NB4 (cell line): Measurements from ENCODE around the gene STX1B.
"Not testable (repeated sequence)": the region's sequence is repeated elsewhere in the genome, so short reads cannot be mapped to it uniquely, and the experiment has no call there.

Experiments
- DNase-seq: peaks from one replicate; pipeline ENCODE4 v3.0.0; 2010; ENCODE audit warnings: low read depth
- H3K4me3 ChIP-seq: one replicate; pipeline ENCODE4 v1.5.1; 2011; ENCODE audit warnings: mild to moderate bottlenecking, low read depth, low read length, moderate library complexity
- MYC ChIP-seq: IDR thresholded peaks from 2 replicates; pipeline ENCODE4 v1.6.1; 2011; ENCODE audit warnings: low read depth, low read length
- POLR2A ChIP-seq: IDR thresholded peaks from 2 replicates; pipeline ENCODE4 v1.6.1; 2011; ENCODE audit warnings: mild to moderate bottlenecking; ENCODE audit not compliant: insufficient read length; ENCODE audit errors: extremely low read depth
- TF ChIP-seq, protein P1 (sequence below): IDR thresholded peaks from one replicate; pipeline ENCODE4 v1.5.1; 2012; ENCODE audit warnings: low read depth, low read length
- TF ChIP-seq, protein P2 (sequence below): IDR thresholded peaks from 2 replicates; pipeline ENCODE4 v1.6.1; 2011; ENCODE audit warnings: low read depth, low read length

STX1B gene

DNA sequence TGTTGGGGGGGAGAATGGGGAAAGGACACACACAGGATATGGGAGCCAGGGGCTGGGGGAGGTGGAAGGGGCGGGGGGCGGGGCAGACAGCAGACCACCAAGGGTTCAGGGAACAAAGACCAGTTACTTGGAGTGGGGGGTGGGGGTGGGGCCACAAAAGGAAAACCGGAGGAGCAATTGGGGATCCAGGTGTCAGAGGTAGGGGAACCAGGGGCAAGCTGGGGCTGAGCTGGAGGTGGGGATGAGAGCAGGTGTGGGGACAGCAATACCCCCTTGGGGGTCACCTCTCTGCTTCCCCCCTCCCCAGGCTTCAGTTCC is 62.9 kb downstream of the STX1B start:
- TF ChIP-seq, protein P1, sequence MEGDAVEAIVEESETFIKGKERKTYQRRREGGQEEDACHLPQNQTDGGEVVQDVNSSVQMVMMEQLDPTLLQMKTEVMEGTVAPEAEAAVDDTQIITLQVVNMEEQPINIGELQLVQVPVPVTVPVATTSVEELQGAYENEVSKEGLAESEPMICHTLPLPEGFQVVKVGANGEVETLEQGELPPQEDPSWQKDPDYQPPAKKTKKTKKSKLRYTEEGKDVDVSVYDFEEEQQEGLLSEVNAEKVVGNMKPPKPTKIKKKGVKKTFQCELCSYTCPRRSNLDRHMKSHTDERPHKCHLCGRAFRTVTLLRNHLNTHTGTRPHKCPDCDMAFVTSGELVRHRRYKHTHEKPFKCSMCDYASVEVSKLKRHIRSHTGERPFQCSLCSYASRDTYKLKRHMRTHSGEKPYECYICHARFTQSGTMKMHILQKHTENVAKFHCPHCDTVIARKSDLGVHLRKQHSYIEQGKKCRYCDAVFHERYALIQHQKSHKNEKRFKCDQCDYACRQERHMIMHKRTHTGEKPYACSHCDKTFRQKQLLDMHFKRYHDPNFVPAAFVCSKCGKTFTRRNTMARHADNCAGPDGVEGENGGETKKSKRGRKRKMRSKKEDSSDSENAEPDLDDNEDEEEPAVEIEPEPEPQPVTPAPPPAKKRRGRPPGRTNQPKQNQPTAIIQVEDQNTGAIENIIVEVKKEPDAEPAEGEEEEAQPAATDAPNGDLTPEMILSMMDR = no peak
- TF ChIP-seq POLR2A (no peak), MYC (no peak)
- TF ChIP-seq, protein P2, sequence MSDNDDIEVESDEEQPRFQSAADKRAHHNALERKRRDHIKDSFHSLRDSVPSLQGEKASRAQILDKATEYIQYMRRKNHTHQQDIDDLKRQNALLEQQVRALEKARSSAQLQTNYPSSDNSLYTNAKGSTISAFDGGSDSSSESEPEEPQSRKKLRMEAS = no peak
- no peak overlapping the region for H3K4me3 ChIP-seq
- DNase-seq = no peak

DNA sequence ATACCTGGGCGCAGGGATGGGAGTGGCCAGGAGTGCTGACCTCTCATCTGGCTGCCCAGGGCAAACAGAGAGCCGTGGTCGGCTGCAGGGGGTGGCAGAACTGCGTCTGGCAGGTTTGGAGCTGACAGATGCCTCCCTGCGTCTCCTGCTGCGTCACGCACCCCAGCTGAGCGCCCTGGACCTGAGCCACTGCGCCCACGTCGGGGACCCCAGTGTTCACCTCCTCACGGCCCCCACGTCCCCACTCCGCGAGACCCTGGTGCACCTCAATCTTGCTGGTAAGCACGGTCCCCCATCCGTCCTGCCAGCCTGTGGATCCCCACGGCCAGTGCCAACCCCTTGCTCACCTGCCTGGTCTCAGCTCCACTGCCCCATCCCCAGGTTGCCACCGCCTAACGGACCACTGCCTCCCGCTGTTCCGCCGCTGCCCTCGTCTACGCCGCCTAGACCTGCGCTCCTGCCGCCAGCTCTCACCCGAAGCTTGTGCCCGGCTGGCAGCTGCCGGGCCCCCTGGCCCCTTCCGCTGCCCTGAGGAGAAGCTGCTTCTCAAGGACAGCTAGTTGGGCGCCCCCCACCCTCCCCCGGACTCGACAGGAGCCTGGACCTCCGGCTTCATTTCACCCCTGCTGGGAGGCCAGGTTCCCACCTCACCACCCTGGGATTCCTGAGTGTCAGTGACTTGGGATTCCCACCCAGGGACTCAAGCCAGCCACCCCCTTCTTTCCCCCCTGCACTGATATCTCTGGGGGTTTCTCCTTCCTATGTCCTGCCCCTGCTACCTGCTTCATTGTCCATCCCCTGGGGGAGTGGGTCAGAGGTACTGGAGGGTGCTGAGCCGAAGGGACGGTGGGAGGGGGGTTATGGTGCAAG is 63.5 kb downstream of the STX1B start:
- no peak overlapping the region for H3K4me3 ChIP-seq
- TF ChIP-seq, protein P2 = no peak
- TF ChIP-seq, protein P1 = no peak
- no peak for TF ChIP-seq MYC
- TF ChIP-seq POLR2A = no peak
- DNase-seq = no peak

DNA sequence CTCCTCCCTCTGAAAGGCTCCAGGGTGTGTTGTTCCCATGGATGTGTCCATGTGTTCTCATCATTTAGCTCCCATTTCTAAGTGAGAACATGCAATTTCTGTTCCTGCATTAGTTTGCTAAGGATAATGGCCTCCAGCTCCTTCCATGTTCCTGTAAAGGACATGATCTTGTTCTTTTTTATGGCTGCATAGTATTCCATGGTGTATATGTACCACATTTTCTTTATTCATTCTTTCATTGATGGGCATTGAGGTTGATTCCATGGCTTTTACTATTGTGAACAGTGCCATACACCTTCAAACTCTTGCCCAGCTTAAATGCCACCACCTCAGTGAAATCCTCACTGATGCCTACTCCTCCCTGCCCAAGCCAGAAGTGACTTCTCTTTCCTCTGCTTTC is 66.1 kb downstream of the STX1B start:
- no peak overlapping the region for H3K4me3 ChIP-seq

DNA sequence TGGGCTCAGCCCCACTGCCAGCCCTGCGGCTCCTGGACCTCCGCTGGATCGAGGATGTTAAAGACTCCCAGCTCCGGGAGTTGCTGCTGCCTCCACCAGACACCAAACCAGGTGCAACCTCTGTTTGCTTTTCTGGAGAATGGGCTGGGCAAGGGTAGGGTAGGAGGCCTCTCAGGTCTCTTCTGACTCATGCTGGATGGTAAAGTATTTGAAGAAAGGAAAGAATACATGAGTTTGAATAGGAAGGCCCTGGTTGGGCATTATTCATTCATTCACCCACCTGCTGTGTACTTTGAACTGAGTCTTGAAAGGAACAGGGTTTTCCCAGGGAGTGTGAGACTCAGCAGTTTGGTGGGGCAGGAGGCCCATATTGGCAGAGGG is 68.0 kb downstream of the STX1B start:
- H3K4me3 ChIP-seq = no peak overlapping the region
- TF ChIP-seq, protein P2 = no peak
- DNase-seq = no peak

More for the DNA sequence above, 66.1 kb downstream of the STX1B start:
- DNase-seq = no peak
- TF ChIP-seq, protein P1 = no peak
- TF ChIP-seq, protein P2 = no peak
- no peak for TF ChIP-seq POLR2A
- no peak for TF ChIP-seq MYC

DNA sequence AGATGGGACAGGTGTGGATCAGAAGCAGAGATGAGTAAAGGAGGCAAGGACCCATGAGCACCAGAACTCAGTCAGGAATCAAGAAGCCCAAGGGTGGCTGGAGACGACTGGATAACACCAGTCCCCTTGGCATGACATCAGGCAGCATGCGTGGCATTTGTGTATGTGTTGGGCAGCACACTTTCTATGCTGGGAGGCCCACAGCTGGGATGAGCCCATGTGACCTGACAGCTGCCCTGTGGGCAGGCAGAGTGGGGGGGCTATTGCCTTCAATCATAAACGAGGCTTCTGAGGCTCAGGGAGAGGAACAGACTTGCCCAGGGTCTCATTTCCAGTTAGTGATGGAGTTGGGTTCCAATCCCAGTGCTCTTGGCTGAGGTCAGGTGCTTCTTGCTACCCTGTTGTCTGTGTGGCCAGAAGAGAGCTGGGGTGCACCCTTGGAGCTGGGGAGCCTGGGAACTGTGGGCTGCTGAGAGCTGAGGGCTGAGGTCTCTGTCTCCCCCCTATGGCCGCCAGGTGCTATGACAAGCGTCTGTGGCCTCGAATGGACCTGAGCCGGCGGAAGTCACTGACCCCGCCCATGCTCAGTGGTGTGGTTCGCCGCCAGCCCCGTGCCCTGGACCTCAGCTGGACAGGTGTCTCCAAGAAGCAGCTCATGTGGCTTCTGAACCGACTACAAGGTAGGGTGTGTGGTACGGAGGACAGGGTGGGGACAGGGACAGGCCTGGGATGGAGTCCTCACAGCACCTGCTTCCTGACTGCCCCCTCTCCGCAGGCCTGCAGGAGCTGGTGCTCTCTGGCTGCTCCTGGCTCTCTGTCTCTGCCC is 68.6 kb downstream of the STX1B start:
- TF ChIP-seq, protein P2 = peak; percentile 28
- no peak for TF ChIP-seq MYC
- TF ChIP-seq, protein P1 = peak; percentile 84
- no peak overlapping the region for H3K4me3 ChIP-seq
- peak; percentile 77 for DNase-seq

DNA sequence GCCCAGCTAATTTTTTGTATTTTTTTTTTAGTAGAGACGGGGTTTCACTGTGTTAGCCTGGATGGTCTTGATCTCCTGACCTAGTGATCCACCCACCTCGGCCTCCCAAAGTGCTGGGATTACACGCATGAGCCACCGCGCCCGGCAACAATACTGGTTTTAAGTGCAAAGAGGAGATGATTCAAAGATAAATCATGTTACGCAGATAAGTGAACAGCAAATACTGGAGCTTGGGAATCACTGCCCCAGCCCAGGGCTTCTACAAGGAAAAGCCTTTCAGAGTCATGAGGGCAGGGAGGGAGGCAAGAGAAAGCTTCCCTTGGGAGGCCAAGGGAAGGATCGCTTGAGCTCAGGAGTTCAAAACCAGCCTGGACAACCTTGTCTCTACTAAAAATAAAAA is 70.9 kb downstream of the STX1B start:
- not testable (repeated sequence) for DNase-seq

More for the DNA sequence above, 70.9 kb downstream of the STX1B start:
- not testable (repeated sequence) for H3K4me3 ChIP-seq
